HUES48 (cell line): ENCODE measurements around the gene MEGF6.

Experiments
- H3K27ac ChIP-seq: one replicate; pipeline ENCODE4 v1.7.0; 2013; ENCODE audit warnings: low read depth, low read length, inconsistent platforms
- H3K27me3 ChIP-seq: 2 replicates; pipeline ENCODE4 v1.6.1; 2013; ENCODE audit warnings: mild to moderate bottlenecking, low read length; ENCODE audit not compliant: control insufficient read depth, insufficient read depth
- H3K36me3 ChIP-seq: 2 replicates; pipeline ENCODE4 v1.6.1; 2013; ENCODE audit warnings: low read length; ENCODE audit not compliant: control insufficient read depth, insufficient read depth
- H3K4me1 ChIP-seq: 2 replicates; pipeline ENCODE4 v1.6.1; 2013; ENCODE audit warnings: mild to moderate bottlenecking, low read length; ENCODE audit not compliant: control insufficient read depth, insufficient read depth
- H3K4me3 ChIP-seq: 2 replicates; pipeline ENCODE4 v1.5.1; 2013; ENCODE audit warnings: mild to moderate bottlenecking, low read depth, low read length
- H3K9ac ChIP-seq: 2 replicates; pipeline ENCODE4 v1.6.1; 2013; ENCODE audit warnings: mild to moderate bottlenecking, low read depth, low read length, moderate library complexity
- H3K9me3 ChIP-seq: 2 replicates; pipeline ENCODE4 v1.6.1; 2013; ENCODE audit warnings: low read length; ENCODE audit not compliant: control insufficient read depth, insufficient read depth

The MEGF6 gene

DNA sequence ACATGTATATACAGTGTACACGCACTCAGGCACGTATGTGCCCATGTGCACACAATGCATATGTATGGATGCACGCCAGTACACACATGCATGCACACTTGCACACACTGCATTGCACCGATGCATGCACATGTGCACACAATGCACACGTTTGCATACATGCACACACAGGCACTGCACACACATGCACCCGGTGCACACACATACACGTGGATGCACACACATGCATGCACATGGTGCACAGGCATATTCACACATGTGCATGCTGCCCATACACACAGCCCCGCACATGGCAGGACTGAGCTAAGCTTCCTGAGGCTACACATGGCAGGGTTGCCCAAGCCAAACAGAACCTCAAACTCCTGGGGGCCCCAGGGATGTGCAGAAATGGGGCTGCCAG lies 137.3 kb downstream of the MEGF6 start:
- Histone ChIP-seq H3K36me3 (peaks cover 39% of the 10 kb centered on the region), H3K27ac (no peak overlapping the region), H3K9ac (no peak overlapping the region), H3K4me3 (no peak overlapping the region), H3K4me1 (peaks cover 14% of the 10 kb centered on the region), H3K9me3 (no peaks in the 10 kb centered on the region), H3K27me3 (no peaks in the 10 kb centered on the region)

DNA sequence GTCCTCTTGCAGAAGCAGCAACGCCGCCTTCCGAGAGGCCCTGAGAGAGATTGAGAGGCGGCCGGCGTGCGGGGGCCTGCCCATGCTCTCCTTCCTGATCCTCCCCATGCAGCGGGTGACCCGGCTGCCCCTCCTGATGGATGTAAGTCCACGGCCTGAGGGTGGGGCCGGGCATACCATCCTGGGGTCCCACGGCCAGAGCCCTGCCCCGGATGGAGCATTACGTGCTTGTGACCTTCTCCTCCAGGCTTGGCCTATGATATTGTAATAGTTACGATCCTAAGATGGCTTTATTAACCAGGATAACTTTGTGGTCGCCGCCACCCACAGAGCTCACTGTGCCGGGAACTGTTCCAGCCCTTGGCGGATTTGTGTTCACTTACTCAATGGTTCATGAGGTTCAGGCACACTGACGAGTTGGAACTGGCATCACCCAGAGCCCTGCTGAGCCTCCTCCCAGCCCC lies 137.9 kb downstream of the MEGF6 start:
- Histone ChIP-seq H3K27ac (no peak overlapping the region), H3K36me3 (peaks cover 40% of the 10 kb centered on the region), H3K4me3 (no peak overlapping the region), H3K9me3 (no peaks in the 10 kb centered on the region), H3K27me3 (no peaks in the 10 kb centered on the region), H3K9ac (no peak overlapping the region), H3K4me1 (peaks cover 14% of the 10 kb centered on the region)

DNA sequence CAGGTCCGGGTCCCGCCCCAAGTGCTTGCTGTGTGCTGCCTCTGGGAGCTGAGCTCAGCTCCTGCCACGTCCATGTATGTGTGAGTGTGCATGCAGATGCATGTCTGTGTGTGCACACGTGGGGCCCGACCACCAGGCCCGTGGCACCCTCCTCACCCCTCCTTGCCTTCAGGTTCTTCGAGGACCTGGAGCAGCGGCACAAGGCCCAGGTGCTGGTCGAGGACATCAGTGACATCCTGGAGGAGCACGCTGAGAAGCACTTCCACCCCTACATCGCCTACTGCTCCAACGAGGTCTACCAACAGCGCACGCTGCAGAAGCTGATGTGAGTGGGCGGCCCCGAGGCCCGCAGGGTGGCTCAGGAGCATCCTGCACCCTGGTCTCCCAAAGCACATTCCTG lies 138.4 kb downstream of the MEGF6 start:
- H3K36me3 ChIP-seq: peaks cover 35% of the 10 kb centered on the region
- no peak overlapping the region for H3K9ac ChIP-seq
- no peaks in the 10 kb centered on the region for H3K9me3 ChIP-seq
- peaks cover 14% of the 10 kb centered on the region for H3K4me1 ChIP-seq
- no peak overlapping the region for H3K27ac ChIP-seq
- no peak overlapping the region for H3K4me3 ChIP-seq
- H3K27me3 ChIP-seq: no peaks in the 10 kb centered on the region

GRCh38 chr1:3472088-3472850 lies 139.0 kb downstream of the MEGF6 start:
- H3K9me3 ChIP-seq: no peaks in the 10 kb centered on the region
- peak overlapping the region; percentile 53; the same call in 1 of the 2 replicates for H3K9ac ChIP-seq
- H3K4me1 ChIP-seq: peaks cover 14% of the 10 kb centered on the region
- H3K27ac ChIP-seq: peak overlapping the region; percentile 96
- peaks cover 33% of the 10 kb centered on the region for H3K36me3 ChIP-seq
- no peaks in the 10 kb centered on the region for H3K27me3 ChIP-seq
- no peak overlapping the region; the same call in 1 of the 2 replicates for H3K4me3 ChIP-seq

DNA sequence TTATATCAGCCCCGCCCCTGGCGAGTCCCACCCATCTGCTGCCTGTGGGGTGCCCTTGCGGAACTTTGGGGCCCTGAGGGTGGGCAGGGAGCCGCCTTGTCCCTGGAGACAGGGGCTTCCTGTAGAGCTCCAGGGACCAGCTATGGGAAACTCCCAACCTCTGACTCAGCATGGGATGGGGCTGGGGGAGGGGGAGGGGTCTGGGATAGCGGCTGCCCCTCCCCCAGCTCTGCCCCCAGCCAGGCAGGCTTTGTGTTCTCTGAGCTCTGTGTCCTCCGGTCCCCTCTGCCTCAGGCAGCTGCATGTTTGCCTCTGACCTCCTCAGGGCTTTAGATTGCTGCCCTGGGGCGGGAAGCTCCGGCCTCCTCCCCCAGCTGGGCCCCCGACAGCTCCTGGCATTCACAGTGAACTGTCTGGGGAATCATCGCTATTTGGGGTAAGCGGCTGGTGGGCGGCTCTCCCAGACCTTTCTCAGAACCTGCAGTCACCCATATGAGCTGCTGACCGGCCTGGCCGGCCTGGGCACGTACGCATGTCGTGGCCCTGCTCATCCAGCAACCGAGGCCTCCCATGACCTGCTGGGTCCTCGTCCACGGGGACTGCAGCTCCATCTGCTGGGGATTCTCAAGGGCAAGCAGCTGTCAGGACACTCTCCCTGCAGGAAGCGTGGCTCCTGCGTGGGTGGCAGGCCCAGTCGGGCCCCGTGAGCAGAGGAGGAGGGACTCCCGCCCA lies 139.8 kb downstream of the MEGF6 start:
- Histone ChIP-seq H3K27ac (peak overlapping the region; percentile 96), H3K27me3 (no peaks in the 10 kb centered on the region), H3K9ac (peak overlapping the region; percentile 53), H3K4me3 (no peak overlapping the region; the same call in 1 of the 2 replicates), H3K9me3 (no peaks in the 10 kb centered on the region), H3K36me3 (peaks cover 33% of the 10 kb centered on the region), H3K4me1 (peaks cover 14% of the 10 kb centered on the region)

- H3K36me3 ChIP-seq: peaks cover 30% of the 10 kb centered on the region
- H3K27me3 ChIP-seq: no peaks in the 10 kb centered on the region
- H3K4me1 ChIP-seq: peaks cover 14% of the 10 kb centered on the region
- H3K4me3 ChIP-seq: no peak overlapping the region
- H3K9me3 ChIP-seq: no peaks in the 10 kb centered on the region
- H3K27ac ChIP-seq: peak overlapping the region; percentile 96
- peak overlapping the region; percentile 20 for H3K9ac ChIP-seq
These were observed 140.5 kb downstream of the MEGF6 start for GRCh38 chr1:3470650-3471355.

DNA sequence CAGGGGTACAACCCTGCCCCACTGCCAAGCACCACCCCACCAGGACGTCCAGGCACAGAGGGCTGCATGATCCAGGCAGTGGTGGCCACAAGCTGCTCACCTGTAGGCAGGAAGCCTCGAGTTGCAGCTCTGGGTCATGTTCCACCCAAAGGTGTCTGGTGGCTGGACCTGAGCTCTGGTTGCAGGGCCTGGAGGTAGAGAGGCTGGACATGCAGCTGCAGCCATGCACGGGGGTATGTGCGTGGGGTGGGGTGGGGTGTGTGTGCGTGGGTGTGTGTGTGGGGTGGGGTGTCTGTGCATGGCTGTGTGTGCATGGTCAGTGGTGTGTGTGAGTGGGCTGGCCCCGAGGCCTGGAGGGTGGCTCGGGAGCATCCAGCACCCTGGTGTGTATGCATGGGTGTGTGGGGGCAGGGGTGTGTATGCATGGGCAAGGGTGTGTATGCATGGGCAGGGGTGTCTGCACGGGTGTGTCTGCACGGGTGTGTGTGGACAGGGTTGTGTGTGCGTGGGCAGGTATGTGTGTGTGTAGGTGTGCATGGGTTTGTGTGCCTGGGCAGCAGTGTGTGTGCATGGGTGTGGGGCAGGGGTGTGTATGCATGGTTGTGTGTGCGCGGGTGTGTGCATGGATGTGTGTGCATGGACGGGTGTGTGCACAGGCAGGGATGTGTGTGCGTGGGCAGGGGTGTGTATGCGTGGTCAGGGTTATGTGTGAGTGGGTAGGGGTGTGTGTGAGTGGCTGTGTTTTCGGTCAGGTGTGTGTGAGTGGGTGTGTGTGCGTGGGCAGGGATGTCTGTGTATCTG lies 141.3 kb downstream of the MEGF6 start:
- no peaks in the 10 kb centered on the region for H3K27me3 ChIP-seq
- H3K9ac ChIP-seq: peak overlapping the region; percentile 20
- peaks cover 28% of the 10 kb centered on the region for H3K36me3 ChIP-seq
- H3K4me1 ChIP-seq: peaks cover 14% of the 10 kb centered on the region
- H3K9me3 ChIP-seq: no peaks in the 10 kb centered on the region
- H3K4me3 ChIP-seq: no peak overlapping the region
- no peak overlapping the region for H3K27ac ChIP-seq

DNA sequence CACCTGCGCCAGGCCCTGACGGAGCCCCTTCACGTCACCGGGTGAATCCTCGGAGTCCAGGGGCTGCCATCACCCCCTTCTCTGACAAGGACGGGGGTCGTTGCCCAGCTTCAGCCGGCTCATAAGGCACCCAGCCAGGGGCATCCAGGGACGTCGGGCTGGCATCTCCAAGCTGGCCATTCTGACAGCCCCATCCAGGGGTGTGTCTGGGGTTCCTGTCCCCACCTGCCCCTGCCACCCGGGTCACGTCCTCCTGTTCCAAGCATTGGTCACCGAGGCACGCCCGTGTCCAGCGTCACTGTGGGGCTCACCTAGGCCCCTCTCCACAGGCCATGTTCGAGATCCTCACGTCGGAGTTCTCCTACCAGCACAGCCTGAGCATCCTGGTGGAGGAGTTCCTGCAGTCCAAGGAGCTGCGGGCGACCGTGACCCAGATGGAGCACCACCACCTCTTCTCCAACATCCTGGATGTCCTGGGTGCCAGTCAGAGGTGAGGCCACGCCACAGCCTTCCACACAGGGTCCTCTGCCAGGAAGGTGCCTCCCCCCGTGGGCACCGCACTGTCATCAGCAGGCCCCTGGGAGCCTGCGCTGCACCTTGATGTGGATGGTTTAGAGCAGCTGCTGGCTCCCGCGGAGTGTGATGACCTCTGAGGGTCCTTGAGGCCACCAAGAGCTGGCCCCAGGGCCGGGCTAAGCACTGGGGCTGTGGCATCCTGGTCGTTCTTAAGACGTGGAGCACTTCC lies 142.0 kb downstream of the MEGF6 start:
- Histone ChIP-seq H3K27me3 (no peaks in the 10 kb centered on the region), H3K4me3 (no peak overlapping the region), H3K27ac (no peak overlapping the region), H3K4me1 (peaks cover 14% of the 10 kb centered on the region), H3K9ac (no peak overlapping the region), H3K36me3 (peaks cover 32% of the 10 kb centered on the region), H3K9me3 (no peaks in the 10 kb centered on the region)

DNA sequence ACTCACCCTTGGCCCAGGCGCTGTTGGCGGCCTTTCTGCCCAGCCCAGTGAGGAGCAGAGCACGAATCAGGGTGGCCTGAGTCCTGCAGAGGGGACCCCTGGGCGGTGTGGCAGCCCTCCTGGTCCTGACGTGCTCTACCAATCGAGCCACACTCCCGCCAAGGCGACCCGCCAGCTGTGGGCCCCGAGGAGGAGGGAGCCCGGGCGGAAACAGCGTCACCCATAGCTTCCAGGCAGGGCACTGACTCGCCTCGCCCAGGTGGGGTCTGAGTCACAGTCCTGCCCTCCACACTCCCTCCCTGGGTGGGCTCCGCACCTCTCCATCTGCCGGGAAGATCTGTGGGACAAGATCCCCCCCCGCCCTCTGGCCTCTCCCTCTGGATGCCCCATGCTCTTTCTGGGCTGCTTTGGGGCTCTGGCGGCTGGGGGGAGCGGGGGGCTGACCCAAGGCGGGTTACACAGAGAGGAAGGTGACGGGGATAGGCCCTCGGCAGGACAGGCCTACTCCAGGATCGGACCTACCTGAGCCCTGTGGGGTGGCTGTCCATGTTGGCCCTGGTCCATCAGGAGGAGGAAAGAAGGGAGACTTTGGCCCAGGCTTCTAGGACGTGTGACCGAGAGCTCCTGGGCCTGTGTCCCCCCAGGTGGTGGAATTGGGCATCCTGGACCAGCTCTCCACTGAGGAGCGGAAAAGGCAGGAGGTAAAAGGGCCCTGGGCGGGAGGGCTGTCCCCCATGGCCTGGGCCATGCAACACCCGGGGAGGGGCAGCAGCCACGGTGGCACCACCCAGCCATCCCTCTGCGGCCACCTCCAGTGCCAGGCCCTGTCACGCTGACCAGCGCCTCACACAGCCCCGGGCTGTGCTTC lies 142.8 kb downstream of the MEGF6 start:
- Histone ChIP-seq H3K4me3 (no peak overlapping the region), H3K9me3 (no peaks in the 10 kb centered on the region), H3K36me3 (peaks cover 31% of the 10 kb centered on the region), H3K4me1 (peaks cover 14% of the 10 kb centered on the region), H3K27me3 (no peaks in the 10 kb centered on the region), H3K27ac (no peak overlapping the region), H3K9ac (no peak overlapping the region)
